ENCODE results near the gene THBS1.

DNA sequence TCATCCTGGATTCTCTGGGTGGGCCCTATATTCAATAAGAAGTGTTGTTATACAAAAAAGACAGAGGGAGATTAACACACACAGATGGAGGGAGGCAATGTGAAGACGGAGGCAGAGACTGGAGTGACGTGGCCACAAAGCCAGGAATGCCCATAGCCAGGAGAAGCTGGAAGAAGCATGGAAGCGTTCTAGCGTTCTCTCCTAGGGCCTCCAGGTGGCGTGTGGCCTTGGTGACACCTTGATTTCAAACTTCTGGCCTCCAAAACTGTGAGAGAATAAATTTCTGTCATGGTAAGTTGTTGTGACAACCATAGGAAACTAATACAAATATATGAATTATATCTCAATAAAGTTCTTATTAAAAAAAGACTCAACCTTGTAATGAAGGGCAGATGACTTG lies 21.3 kb downstream of the THBS1 start:
- TF ChIP-seq EZH2 (IDR thresholded peaks at IDR 0.05; ENCODE audit: borderline replicate concordance), result no peak
- TF ChIP-seq CTCF (IDR thresholded peaks at IDR 0.05; ENCODE audit: poor library complexity), result no peak
